Posterior cingulate gyrus (tissue), 11 donors: ENCODE data around the gene THAP8.
A peak's percentile ranks its signal among the peaks of the same experiment; 100 is the strongest.
"Not testable (repeated sequence)": the region's sequence is repeated elsewhere in the genome, so short reads cannot be mapped to it uniquely, and the experiment has no call there.

Experiments
- DNase-seq, 10 donors: peaks; one replicate each; pipeline versions ENCODE4 v3.0.0 to v3.0.0-alpha.2; 2020 to 2021; ENCODE audit warnings: mixed read lengths in 3 of 10
- intact Hi-C: fragments of 100-400 bp; cut with DNase I; formaldehyde crosslinking; loops from one replicate; pipeline ENCODE4 v1.15.1; 2023

The THAP8 gene

GRCh38 chr19:36073121-36073876 lies 19.2 kb upstream of the THAP8 start:
- peak in 1 of 10 donors; percentile 24 for DNase-seq
- intact Hi-C loops: no loop called here

- peak in 2 of 10 donors; percentile 35 to 67 for DNase-seq
- intact Hi-C loops: no loop called here
Measured at GRCh38 chr19:36072081-36072480, 18.0 kb upstream of the THAP8 start.

- intact Hi-C loops: not testable (repeated sequence)
- DNase-seq: peak in 2 of 10 donors; percentile 54 to 62
Measured at GRCh38 chr19:36068810-36069499, 14.9 kb upstream of the THAP8 start.

GRCh38 chr19:36067681-36068080 lies 13.6 kb upstream of the THAP8 start:
- intact Hi-C loops: no loop called here
- DNase-seq: peak in 2 of 10 donors; percentile 57 to 69

- intact Hi-C loops: loop anchor here (5.0 kb wide), 2 partner anchors 32 to 62 kb away; no protein-coding TSS in a partner anchor
- peak in 1 of 10 donors; percentile 27 for DNase-seq
Measured at GRCh38 chr19:36064826-36065225, 10.7 kb upstream of the THAP8 start.

- intact Hi-C loops: loop anchor here (5.0 kb wide), 2 partner anchors 36 to 66 kb away; no protein-coding TSS in a partner anchor
- no peak for DNase-seq
Measured at GRCh38 chr19:36061367-36061766, 7.3 kb upstream of the THAP8 start.

GRCh38 chr19:36060430-36060829 lies 6.3 kb upstream of the THAP8 start:
- peak; percentile 54 to 97 (median 80) for DNase-seq
- intact Hi-C loops: loop anchor here (1.0 to 5.0 kb wide), 4 partner anchors 37 to 110 kb away; partner anchors contain the start of gene POLR2I

- intact Hi-C loops: no loop called here
Measured at GRCh38 chr19:36059180-36059910, 5.3 kb upstream of the THAP8 start.

GRCh38 chr19:36058481-36059179 lies 4.5 kb upstream of the THAP8 start:
- no peak for DNase-seq
- intact Hi-C loops: no loop called here

More at GRCh38 chr19:36059180-36059910, 5.3 kb upstream of the THAP8 start:
- no peak for DNase-seq

GRCh38 chr19:36054733-36055686 lies 925 bp upstream of the THAP8 start, which contains the start of gene WDR62:
Gene WDR62 (plus strand): TSS chr19:36054897. CDS start chr19:36054972, 75 bp downstream.
- DNase-seq: peak; percentile 88 to 99 (median 93)
- intact Hi-C loops: loop anchor here (5.0 kb wide), 1 partner anchor 58 kb away; the partner anchor contains the start of gene SDHAF1

GRCh38 chr19:36051637-36052036 lies 2.4 kb downstream of the THAP8 start:
- no peak for DNase-seq
- intact Hi-C loops: loop anchor here (5.0 kb wide), 1 partner anchor 54 kb away; the partner anchor contains the start of gene SDHAF1

- intact Hi-C loops: loop anchor here (5.0 kb wide), 1 partner anchor 54 kb away; the partner anchor contains the start of gene SDHAF1
- peak in 4 of 10 donors; percentile 18 to 67 (median 34) for DNase-seq
Measured at GRCh38 chr19:36051236-36051635, 2.8 kb downstream of the THAP8 start.

GRCh38 chr19:36049080-36049698 lies 4.9 kb downstream of the THAP8 start:
- intact Hi-C loops: no loop called here

GRCh38 chr19:36047835-36048234 lies 6.2 kb downstream of the THAP8 start:
- intact Hi-C loops: no loop called here

More at GRCh38 chr19:36049080-36049698, 4.9 kb downstream of the THAP8 start:
- DNase-seq: peak in 1 of 10 donors; percentile 1

GRCh38 chr19:36046443-36047050 lies 7.5 kb downstream of the THAP8 start:
- peak in 2 of 10 donors; percentile 40 to 48 for DNase-seq
- intact Hi-C loops: no loop called here

More at GRCh38 chr19:36047835-36048234, 6.2 kb downstream of the THAP8 start:
- DNase-seq: no peak

GRCh38 chr19:36043952-36044351 lies 10.1 kb downstream of the THAP8 start:
- intact Hi-C loops: no loop called here
- DNase-seq: peak in 1 of 10 donors; percentile 33

GRCh38 chr19:36041831-36042230 lies 12.3 kb downstream of the THAP8 start:
- intact Hi-C loops: no loop called here
- no peak for DNase-seq

GRCh38 chr19:36041092-36041491 lies 13.0 kb downstream of the THAP8 start:
- DNase-seq, intact Hi-C loops: not testable (repeated sequence)
